ENCODE results near the gene PTPRN2. TPM values are rescaled to one million over a fixed set of nuclear protein-coding genes. Genes with fewer than 3 reads are reported as not detected.
A peak's percentile ranks its signal among the peaks of the same experiment; 100 is the strongest.

Gene PTPRN2
- total RNA-seq, 2 donors from 2014 or later = 0.35 to 0.61 TPM

DNA sequence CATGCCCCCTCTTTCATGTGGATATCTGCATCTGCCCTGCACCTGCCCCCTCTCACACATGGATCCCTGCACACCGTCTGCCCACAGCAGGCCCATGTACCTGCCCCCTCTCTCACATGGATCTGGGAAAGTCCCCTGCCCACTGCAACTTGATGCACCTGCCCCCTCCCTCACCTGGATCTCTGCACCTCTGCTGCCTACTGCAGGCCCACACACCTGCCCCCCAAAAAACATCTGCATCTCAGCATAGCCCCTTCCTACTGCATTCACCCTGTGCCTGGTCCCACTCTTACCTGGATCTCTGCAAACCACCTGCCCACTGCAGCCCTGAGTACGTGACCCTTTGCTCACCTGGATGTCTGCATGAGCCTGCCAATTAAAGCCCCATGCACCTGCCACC lies 479.8 kb downstream of the PTPRN2 start:
- no peak for ATAC-seq
- H3K36me3 Mint-ChIP-seq = peaks cover 0 to 19% of the 10 kb centered on the region in 2 donors
- peak in 1 of 2 donors; percentile 28 for DNase-seq (ENCODE audit: low spot score in 2 of 2)
- peaks cover 6 to 19% of the 10 kb centered on the region in 2 donors for H3K9me3 Mint-ChIP-seq
- no peak overlapping the region for H3K27ac Mint-ChIP-seq

DNA sequence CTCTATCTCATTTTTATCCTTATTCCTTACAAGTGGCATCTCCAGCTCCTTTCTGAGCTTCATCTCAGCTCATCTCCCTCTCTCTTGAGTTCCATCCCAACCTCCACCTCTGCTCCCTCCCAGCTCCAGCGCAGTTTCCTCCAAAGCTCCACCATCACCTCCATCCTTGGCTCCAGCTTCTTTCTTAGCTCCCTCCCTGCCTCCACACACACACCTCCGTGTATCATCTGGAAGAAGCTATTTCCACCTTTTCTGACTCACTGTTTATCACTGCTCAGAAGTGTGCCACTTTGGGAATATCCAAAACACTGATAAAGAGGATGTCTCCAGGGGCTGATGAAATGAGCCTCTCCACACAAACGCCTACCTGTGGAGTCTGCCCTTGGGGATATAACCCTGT lies 481.4 kb downstream of the PTPRN2 start:
- peaks cover 0 to 13% of the 10 kb centered on the region in 2 donors for H3K36me3 Mint-ChIP-seq
- ATAC-seq (no peak), DNase-seq (ENCODE audit: low spot score in 2 of 2) (no peak)
- no peak overlapping the region for H3K27ac Mint-ChIP-seq
- peaks cover 6 to 13% of the 10 kb centered on the region in 2 donors for H3K9me3 Mint-ChIP-seq

DNA sequence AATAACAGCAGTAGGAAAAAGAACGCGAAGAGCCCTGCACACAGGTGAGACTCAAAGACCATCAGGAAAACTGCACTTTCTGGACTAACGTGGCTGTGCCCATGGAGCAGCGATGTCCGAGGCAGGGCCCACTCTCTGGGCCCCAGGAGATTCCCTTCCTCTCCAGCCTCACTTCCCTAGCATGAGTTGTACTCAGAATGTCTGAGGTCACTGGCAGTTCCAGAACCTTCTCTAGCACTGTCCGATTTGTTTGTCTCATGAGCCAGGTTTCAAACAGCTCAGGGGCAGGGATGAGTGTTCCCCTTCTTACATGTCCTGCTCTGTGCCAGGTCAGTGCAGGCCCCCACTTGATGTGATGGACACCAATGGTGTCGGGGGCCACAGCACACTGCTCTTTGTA lies 484.2 kb downstream of the PTPRN2 start:
- Mint-ChIP-seq H3K9me3 (peaks cover 0 to 2% of the 10 kb centered on the region in 2 donors), H3K36me3 (no peaks in the 10 kb centered on the region), H3K27ac (no peak overlapping the region)
- no peak for ATAC-seq
- peak in 1 of 2 donors; percentile 6 for DNase-seq (ENCODE audit: low spot score in 2 of 2)

DNA sequence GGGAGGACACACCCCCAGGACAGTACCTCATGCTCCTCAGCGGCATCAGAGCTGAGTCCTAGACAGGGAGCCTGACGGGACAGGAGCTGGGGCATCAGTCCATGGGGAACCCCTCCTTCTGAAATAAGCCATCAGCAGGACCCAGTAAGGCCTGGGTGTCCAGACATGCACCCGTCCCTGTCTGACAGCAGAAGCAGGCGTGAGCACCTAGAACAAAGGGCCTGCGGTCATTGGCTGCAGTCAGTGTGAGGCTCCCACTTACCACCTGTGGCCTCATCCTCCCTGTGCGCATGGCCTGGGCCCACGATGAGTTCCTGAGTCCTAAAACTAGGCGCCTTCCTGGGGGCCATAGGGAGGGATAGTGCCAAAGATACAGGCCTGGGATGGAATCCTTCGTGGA lies 484.7 kb downstream of the PTPRN2 start:
- Mint-ChIP-seq H3K9me3 (no peaks in the 10 kb centered on the region), H3K36me3 (no peaks in the 10 kb centered on the region), H3K27ac (no peak overlapping the region)
- DNase-seq (ENCODE audit: low spot score in 2 of 2) (peak in 1 of 2 donors; percentile 26), ATAC-seq (no peak)

DNA sequence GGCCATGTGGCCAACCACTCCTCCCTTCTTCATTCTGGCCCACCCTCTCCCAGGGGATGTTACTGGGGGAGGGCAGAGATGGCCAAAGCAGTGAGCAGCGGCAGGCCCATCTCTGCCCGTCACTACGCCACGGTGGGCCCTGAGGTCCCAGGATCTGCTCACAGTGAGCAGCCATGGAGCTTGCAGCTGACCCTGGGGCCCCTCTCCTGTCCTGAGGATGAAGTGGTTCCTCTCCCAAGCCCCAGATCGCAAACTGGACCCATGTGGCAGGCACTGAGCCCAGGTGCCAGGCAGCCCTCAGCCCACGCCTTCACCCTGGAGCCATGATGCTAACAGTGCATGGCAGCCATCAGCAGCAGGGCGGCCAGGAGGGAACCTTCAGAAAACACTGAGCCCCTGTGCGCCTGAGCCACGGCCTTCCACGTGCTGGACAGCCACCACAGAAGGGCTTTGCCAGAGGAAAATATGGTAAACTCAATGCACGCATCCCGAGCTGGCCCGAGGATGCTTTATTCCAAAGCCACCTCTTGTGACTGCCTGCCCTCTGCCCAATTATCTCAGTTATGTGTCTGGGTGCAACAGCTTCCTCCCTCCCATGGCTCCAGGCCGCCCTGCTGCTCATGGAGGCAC lies 485.7 kb downstream of the PTPRN2 start:
- Mint-ChIP-seq H3K9me3 (no peaks in the 10 kb centered on the region), H3K27ac (no peak overlapping the region), H3K36me3 (no peaks in the 10 kb centered on the region)
- ATAC-seq = no peak
- peak in 1 of 2 donors; percentile 18 for DNase-seq (ENCODE audit: low spot score in 2 of 2)

DNA sequence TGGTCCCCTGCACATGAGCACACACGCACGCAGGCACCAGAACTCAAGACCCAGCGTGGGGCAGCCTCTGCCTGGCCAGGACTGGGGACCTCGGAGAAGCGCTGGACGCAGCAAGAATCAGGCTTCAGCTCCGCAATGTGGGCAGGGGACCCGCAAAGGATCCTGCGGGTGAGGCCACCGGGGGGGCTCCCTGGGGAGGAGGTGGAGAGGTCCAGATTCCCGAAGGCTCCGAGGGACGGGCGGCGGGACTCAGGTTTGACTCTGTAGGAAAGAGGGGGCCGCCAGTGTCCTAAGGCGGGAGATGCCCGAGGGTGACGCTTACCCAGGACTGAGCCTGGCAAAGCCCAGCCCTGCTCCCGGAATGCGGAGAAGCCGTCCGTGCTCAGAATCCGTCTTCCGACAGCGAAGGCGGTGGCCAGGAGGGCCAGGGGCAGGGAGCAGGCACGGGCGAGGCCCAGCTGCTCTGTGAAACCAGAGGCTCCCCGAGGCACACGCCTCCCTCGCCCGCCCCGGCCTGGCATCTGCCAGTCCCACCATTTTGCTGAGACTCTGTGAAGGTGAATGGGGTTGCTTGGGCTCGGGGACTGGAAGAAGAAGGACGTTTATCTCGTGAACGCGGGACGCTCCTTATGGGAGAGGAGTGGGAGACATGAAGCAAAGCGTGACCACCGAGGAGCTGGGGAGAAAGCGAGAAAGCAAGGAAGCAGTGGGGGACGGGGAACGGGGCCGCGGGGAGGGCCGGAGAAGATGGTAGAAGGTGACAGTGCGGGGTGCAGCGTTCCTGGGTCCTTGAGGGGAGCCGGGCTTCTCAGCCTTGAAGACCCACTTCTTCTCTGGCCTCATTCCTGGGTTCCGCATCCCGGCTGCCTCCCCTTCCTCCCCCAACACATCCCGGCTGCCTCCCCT lies 489.2 kb downstream of the PTPRN2 start:
- no peaks in the 10 kb centered on the region for H3K9me3 Mint-ChIP-seq
- ATAC-seq (no peak), DNase-seq (ENCODE audit: low spot score in 2 of 2) (peak in 1 of 2 donors; percentile 16)
- H3K36me3 Mint-ChIP-seq = no peaks in the 10 kb centered on the region
- no peak overlapping the region for H3K27ac Mint-ChIP-seq

DNA sequence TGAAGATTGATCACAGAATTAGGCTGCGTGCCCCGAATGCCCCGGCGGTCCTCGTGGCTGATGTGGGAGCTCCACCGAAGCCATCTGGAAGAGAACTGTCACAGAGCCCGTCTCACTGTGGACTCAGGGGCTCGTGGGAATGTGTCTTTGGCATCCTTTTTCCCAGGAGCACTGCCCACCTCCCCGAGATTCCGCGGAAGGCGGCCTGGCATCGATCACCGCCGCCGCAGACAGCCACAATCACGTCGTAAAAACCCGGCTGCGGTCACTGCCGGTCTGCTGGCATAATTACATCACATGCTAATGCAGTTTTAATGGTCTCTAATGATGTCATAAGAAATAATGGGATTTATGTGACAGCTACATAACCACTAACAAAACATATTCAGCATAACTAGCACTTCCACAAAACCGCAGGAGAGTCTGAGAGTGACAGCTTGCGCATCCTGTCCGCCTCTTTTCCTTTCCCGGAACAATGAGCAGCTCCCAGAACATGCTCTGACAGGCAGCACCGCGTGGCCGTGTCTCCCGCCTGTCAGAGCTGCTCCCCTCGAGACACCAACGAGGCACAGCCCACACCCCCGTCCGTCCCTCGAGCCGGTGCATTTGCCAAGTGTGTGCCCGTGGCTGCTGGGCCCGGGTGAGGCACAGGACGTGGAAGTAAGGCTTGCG lies 490.0 kb downstream of the PTPRN2 start:
- H3K36me3 Mint-ChIP-seq = no peaks in the 10 kb centered on the region
- peak in 1 of 2 donors; percentile 40 for DNase-seq (ENCODE audit: low spot score in 2 of 2)
- no peaks in the 10 kb centered on the region for H3K9me3 Mint-ChIP-seq
- H3K27ac Mint-ChIP-seq = no peak overlapping the region
- no peak for ATAC-seq

DNA sequence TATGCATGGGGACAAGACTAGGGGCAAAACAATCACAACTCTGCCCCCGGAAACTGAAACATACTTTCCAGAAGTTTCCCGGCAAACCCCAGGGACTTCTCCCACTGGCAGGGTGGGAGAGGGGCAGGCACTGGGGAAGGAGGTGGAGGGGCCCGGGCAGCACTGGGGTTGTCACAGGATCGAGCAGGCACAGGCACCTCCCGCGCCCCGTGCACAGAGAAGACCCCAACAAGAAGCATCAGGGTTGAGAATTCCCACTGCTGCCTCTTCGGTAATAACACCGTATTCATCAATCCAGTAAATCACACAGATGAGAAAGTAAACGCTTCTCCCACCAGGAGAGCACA lies 490.5 kb downstream of the PTPRN2 start:
- ATAC-seq (no peak), DNase-seq (ENCODE audit: low spot score in 2 of 2) (peak in 1 of 2 donors; percentile 23)
- no peaks in the 10 kb centered on the region for H3K9me3 Mint-ChIP-seq
- H3K27ac Mint-ChIP-seq = no peak overlapping the region
- H3K36me3 Mint-ChIP-seq = no peaks in the 10 kb centered on the region

DNA sequence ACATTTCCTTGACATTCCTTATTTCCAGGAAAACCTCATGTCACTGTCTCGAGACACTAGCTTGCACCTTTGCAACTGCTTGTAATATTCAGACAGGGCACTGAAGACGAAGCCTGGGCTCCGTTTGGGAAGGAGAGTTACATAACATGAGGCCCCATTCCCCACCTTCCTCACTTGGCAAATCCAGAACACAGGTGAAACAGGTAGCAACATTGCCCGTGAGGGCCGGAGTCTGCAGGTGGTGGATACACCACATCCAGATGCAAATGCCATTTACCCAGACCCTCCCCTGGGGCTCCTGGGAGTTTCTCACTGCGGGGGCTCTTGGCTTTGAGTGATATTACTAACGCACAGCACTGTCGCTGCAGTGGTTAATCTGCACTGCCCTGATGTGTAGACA lies 491.0 kb downstream of the PTPRN2 start:
- Mint-ChIP-seq H3K27ac (no peak overlapping the region), H3K36me3 (no peaks in the 10 kb centered on the region), H3K9me3 (no peaks in the 10 kb centered on the region)
- DNase-seq (ENCODE audit: low spot score in 2 of 2) = peak in 1 of 2 donors; percentile 52
- ATAC-seq = no peak

DNA sequence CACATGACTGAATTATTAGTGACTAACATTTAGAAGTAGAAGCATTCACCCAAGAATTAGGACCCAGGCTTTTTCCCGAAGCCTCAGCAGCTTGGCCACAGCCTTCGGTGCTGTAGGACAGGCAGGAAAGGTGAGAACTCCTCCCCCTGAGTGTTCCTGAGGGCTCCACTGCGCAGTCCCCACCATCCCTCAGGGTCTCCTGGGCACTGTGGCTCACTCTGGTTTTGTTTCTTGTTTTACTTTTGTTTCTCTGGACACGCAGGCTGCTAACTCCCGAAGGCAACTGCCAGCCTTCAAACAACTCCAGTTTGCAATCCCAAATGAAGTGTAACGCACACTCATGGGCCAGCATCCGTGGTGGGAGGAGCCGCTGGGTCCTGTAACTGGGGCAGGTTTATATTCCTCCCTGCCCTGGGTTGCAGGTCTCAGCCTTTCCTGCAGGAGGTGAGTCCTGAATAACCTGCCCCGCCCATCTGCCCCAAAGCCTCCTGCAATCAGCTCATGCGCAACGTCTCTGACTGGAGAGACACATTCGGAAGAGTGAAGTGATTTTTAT lies 492.9 kb downstream of the PTPRN2 start:
- no peak for ATAC-seq
- H3K27ac Mint-ChIP-seq = no peak overlapping the region
- peaks cover 5% of the 10 kb centered on the region in 2 donors for H3K9me3 Mint-ChIP-seq
- H3K36me3 Mint-ChIP-seq = peaks cover 5% of the 10 kb centered on the region in 2 donors
- peak in 1 of 2 donors; percentile 34 for DNase-seq (ENCODE audit: low spot score in 2 of 2)

DNA sequence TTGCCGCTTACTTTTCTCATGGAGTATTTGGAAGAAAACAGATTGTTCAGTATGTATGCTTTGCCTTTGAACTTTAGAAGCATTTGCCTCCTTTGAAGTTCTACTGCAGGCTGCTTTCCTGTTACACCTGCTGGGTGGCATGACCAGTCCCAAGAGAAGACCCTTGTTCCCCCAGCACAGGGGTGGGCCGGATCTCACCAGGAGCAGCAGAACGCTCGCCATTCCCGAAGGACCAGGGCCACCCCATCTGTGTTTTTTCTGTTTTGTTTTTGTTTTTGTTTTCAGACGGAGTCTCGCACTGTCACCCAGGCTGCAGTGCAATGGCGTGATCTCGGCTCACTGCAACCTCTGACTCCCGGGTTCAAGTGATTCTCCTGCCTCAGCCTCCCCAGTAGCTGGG lies 493.6 kb downstream of the PTPRN2 start:
- Mint-ChIP-seq H3K36me3 (peaks cover 7% of the 10 kb centered on the region in 2 donors), H3K27ac (no peak overlapping the region), H3K9me3 (peaks cover 8% of the 10 kb centered on the region in 2 donors)
- no peak for ATAC-seq
- peak in 1 of 2 donors; percentile 34 for DNase-seq (ENCODE audit: low spot score in 2 of 2)

DNA sequence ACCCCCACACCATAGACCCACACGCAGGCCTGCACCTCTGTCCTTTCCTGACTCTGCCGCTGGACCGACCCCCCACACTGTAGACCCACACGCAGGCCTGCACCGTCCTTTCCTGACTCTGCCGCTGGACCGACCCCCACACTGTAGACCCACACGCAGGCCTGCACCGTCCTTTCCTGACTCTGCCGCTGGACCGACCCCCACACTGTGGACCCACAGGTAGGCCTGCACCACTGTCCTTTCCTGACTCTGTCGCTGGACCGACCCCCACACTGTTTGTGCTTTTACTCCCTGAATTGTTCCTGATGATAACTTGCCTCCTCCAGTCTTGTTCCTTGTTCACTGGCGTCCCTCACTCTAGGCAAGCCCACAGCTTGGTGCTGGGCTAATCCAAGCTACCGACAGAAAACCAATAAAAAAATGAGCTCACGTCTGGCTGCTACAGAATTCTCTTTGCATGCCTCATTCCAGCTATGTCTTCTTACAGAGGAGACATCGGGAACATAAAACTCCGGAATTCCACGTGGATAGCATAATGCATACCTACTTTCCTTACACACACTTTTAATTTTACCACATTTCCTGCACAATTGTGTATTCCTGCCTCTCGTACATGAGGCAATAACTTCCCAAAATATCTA lies 494.3 kb downstream of the PTPRN2 start:
- peaks cover 7% of the 10 kb centered on the region in 2 donors for H3K36me3 Mint-ChIP-seq
- DNase-seq (ENCODE audit: low spot score in 2 of 2) (peak in 1 of 2 donors; percentile 9), ATAC-seq (no peak)
- no peak overlapping the region for H3K27ac Mint-ChIP-seq
- H3K9me3 Mint-ChIP-seq = peaks cover 8% of the 10 kb centered on the region in 2 donors

DNA sequence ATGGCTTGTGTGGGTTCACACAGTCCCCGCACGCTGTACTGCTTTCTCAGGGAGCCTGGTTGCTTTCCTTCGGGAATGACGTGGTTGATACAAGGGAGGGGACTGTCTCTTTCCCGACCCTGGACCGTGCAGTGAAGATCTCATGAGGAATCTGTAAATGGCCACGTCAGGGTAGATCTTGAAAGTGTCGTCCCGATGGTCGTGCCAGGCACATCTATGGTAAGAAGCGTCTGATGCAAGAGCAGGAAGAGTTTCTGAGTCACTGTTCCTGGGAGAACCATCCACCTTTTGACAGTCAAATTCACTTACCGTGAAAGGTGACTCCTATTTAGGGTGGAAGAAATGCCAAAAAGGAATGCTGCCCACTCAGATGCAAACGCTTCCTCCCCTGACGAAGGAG lies 500.4 kb downstream of the PTPRN2 start:
- no peak overlapping the region for H3K27ac Mint-ChIP-seq
- DNase-seq (ENCODE audit: low spot score in 2 of 2) (peak in 1 of 2 donors; percentile 9), ATAC-seq (no peak)
- peaks cover 23 to 25% of the 10 kb centered on the region in 2 donors for H3K9me3 Mint-ChIP-seq
- H3K36me3 Mint-ChIP-seq = peaks cover 7 to 18% of the 10 kb centered on the region in 2 donors

DNA sequence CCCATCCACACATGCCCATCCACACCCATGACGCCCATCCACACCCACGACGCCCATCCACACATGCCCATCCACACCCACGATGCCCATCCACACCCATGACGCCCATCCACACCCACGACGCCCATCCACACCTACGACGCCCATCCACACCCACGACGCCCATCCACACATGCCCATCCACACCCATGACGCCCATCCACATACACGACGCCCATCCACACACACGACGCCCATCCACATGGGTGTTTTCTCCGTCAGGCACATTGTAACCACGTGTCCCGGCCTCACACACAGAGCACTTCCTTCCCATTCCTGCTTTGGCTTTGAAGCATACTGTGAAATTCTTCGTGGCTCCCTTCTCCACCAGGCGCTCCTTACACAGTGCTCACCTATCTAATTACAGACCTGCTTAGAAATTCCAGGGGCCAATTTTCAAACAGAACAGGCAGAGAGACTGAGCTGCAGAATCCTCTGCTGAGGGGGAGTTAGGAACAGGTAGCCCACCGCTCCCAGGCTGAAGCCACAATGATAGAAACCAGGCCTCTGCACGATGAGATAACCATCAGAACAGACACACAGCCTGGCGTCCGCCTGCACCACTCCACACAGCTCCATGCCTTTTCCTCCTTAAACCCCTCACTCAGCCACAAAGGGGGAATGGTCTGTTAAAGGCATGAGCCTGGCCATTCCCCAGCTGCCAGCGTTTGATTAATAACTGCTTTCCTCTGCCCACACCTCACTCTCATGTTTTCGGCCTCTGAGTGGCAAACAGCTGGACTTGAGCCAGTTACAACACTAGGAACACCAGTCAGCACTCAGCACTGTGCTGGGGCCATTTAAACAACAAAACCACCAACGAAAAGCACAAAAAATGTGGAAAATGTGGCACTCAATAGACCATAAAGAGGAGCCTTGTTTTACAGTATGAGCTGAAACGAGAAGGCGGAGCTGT lies 501.6 kb downstream of the PTPRN2 start:
- DNase-seq (ENCODE audit: low spot score in 2 of 2) = peak in 1 of 2 donors; percentile 31
- peaks cover 7 to 18% of the 10 kb centered on the region in 2 donors for H3K36me3 Mint-ChIP-seq

DNA sequence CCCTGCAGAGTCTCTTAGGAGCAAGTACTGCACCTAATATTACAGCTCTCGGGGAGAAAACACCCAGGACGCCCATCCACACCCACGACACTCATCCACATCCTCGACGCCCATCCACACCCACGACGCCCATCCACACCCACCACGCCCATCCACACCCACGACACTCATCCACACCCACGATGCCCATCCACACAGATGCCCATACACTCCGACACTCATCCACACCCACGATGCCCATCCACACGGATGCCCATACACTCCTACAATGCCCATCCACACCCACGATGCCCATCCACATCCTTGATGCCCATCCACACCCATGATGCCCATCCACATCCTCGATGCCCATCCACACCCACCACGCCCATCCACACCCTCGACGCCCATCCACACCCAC lies 503.1 kb downstream of the PTPRN2 start:
- peaks cover 16 to 19% of the 10 kb centered on the region in 2 donors for H3K9me3 Mint-ChIP-seq
- H3K36me3 Mint-ChIP-seq = peaks cover under 1 to 11% of the 10 kb centered on the region in 2 donors
- H3K27ac Mint-ChIP-seq = no peak overlapping the region
- peak in 1 of 2 donors; percentile 6 for DNase-seq (ENCODE audit: low spot score in 2 of 2)
- ATAC-seq = no peak

More for the DNA sequence above, 501.6 kb downstream of the PTPRN2 start:
- Mint-ChIP-seq H3K27ac (no peak overlapping the region), H3K9me3 (peaks cover 23 to 25% of the 10 kb centered on the region in 2 donors)
- no peak for ATAC-seq
